Cardiac fibroblast (primary cell): Measurements from ENCODE around the gene GTF2F1.
"Not testable (repeated sequence)": the region's sequence is repeated elsewhere in the genome, so short reads cannot be mapped to it uniquely, and the experiment has no call there.

Source experiments
- DNase-seq, 2 donors: peaks; one replicate each; pipeline versions ENCODE4 v3.0.0 to v3.0.0-alpha.2; 2010; ENCODE audit warnings: low read depth in 2 of 2
- H3K4me3 ChIP-seq, 2 donors: replicated peaks in 1 of 2; 1 replicate in 1 of 2; 2 replicates in 1 of 2; pipeline ENCODE4 v1.5.1; 2011; ENCODE audit warnings: low read depth in 2 of 2, low read length in 2 of 2, mild to moderate bottlenecking in 2 of 2, moderate library complexity in 1 of 2
- CTCF ChIP-seq: IDR thresholded peaks from one replicate; pipeline ENCODE4 v1.5.1; 2011; ENCODE audit warnings: low read depth, mild to moderate bottlenecking, low read length, inconsistent platforms

GTF2F1 gene

GRCh38 chr19:6412061-6412446, 19.1 kb upstream of the GTF2F1 start:
- H3K4me3 ChIP-seq, result no peak overlapping the region
- no peak for DNase-seq
- no peak for TF ChIP-seq CTCF

DNA sequence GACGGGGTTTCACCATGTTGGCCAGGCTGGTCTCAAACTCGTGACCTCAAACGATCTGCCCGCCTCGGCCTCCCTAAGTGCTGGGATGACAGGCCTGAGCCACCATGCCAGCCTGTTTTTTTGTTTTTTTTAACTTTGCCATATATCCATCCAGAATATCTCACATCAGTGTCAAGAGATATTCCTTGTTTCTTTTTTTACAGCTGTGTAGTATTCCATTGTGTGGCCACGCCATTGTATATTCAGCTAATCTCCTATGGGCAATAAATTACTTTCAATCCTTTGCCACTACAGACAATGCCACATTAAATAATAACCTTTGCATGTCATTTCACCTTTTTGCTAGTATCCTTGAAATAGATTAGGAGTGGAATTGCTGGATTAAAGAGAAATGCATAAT, 16.4 kb upstream of the GTF2F1 start:
- no peak for DNase-seq
- TF ChIP-seq CTCF, result no peak
- H3K4me3 ChIP-seq, result no peak overlapping the region

DNA sequence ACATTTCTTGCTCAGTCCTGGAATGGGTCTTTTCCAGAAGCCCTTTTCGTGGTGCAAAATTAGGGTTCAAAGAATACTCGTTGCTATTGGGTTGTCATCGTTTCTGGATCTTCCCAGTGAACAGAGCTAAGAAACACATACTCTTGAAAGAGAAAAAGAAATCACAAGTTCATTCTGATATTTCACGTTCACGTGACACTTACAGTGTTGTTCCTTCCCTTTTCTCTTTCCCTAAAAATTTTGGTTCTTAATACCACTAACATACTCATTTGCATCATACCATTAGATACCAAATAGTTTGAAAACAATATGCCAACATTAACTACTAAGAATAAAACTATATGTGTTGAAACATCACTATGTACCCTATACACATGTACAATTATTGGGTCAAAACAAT, 13.4 kb upstream of the GTF2F1 start:
- H3K4me3 ChIP-seq, result no peak overlapping the region
- DNase-seq, result no peak
- TF ChIP-seq CTCF, result no peak

DNA sequence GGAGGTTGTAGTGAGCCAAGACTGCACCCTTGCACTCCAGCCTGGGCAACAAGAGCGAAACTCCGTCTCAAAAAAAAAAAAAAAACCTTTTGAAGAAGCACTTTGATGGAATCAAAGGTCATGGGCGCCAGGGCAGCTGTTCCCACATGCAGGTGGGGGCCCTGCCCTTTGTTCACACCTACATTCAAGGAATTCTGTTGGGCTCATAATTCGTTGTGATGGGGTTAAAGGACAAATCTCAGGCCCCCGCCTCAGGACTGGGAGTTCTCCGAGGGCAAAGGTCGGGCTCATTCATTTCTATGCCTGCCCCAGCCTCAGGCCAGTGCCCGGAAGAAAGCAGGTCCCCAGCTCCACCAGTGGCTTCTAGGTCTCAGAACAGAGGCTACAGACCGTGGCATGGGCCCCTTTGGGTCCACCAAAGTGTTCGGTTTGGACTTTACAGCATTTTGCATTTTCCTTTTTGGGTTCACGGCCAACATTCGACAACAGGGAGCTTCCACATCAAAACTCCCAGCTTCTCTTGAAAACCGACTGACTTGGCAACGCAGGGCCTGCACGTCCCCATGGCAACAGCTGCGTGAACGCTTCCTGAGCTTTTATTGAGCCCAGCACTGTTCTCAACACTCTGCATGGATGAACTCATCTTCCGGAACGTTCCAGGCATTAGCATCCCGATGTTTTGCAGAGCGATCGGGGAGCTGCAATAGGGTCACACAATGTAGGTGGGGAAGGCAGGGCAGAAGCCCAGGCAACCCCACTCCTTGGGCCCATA, 10.1 kb upstream of the GTF2F1 start:
- TF ChIP-seq CTCF, result no peak
- DNase-seq, result peak; percentile 79 to 87

GRCh38 chr19:6402058-6402457, 9.1 kb upstream of the GTF2F1 start:
- H3K4me3 ChIP-seq, result no peak overlapping the region
- TF ChIP-seq CTCF, result no peak

More for the DNA sequence above, 10.1 kb upstream of the GTF2F1 start:
- no peak overlapping the region for H3K4me3 ChIP-seq

DNA sequence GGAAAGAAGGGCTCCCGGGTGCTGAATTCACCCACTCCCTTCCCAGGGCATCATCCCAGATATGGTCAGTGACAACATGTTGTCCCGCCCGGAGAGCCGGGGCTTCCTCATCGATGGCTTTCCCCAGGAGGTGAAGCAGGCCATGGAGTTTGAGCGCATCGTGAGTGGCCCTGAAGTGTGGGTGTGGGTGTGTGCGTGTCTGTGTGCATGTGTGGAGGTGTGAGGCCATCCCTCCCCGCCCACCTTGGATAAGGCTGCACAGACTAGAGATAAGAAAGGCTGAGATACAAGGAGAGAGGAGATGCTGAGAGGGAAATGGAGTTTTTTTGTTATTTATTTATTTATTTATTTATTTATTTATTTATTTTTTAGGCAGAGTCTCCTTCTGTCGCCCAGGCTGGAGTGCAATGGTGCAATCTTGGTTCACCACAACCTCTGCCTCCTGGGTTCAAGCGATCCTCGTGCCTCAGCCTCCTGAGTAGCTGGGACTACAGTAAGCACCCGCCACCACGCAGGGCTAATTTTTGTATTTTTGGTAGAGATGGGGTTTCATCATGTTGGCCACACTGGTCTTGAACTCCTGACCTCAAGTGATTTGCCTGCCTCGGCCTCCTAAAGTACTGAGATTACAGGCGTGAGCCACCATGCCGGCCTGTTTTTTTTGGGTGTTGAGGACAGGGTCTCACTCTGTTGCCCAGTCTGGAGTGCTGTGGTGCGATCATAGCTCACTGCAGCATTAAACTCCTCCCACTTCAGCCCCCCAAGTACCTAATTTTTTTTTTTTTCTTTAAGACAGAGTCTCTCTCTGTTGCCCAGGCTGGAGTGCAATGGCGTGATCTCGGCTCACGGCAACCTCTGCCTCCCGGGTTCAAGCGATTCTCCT, 7.3 kb upstream of the GTF2F1 start:
- not testable (repeated sequence) for H3K4me3 ChIP-seq, DNase-seq

More at GRCh38 chr19:6402058-6402457, 9.1 kb upstream of the GTF2F1 start:
- DNase-seq, result no peak

DNA sequence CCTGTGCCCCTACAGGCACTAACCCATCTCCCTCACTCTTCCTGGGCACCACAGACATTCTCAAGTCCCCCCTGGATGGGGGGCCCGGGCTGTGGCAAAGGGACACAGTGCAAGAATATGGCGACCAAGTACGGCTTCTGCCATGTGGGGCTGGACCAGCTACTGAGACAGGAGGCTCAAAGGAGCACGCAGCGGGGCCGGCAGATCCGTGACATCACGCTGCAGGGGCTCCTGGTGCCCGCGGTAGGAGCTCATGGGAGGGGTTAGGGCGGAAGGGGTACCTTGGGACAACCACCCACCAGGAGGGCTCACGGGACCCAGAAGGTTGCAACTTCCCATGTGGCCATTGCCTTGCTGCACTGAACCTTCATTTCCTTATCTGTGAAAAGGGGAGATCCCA, 3.3 kb upstream of the GTF2F1 start:
- no peak for TF ChIP-seq CTCF
- DNase-seq, result no peak
- H3K4me3 ChIP-seq, result no peak overlapping the region
